Measurements from ENCODE around the gene SND1. TPM values are rescaled to one million over a fixed set of nuclear protein-coding genes. Genes with fewer than 3 reads are reported as not detected.

Gene SND1
- total and polyA plus RNA-seq, 3 experiments from 2014 or later: 121 to 203 (median 198) TPM

- H3K4me1 Mint-ChIP-seq: peaks cover 18 to 24% (median 19%) of the 10 kb centered on the region in 3 donors
- DNase-seq: no peak
- H3K9me3 Mint-ChIP-seq: no peaks in the 10 kb centered on the region
- no peaks in the 10 kb centered on the region for H3K9me3 ChIP-seq (ENCODE audit: low read length)
- no peaks in the 10 kb centered on the region for H3K36me3 ChIP-seq (ENCODE audit: insufficient read depth, low read length)
- no peaks in the 10 kb centered on the region for H3K27me3 ChIP-seq (ENCODE audit: insufficient read depth, low read length, poor library complexity, severe bottlenecking)
- CTCF ChIA-PET: no interaction called here
- POLR2A ChIA-PET: no interaction called here
- H3K36me3 Mint-ChIP-seq: peaks cover 0 to 4% (median 0%) of the 10 kb centered on the region in 3 donors
- H3K4me3 ChIP-seq (ENCODE audit: low read length): no peak overlapping the region
- H3K27me3 Mint-ChIP-seq: no peaks in the 10 kb centered on the region
- H3K4me1 ChIP-seq (ENCODE audit: insufficient read depth, low read length): peaks cover 6% of the 10 kb centered on the region
- H3K27ac ChIP-seq (ENCODE audit: low read depth, low read length): no peak overlapping the region
- no peak overlapping the region for H3K27ac Mint-ChIP-seq
- H3K4me3 Mint-ChIP-seq: no peak overlapping the region
Observed at GRCh38 chr7:127872122-127872521, 220.1 kb downstream of the SND1 start.

GRCh38 chr7:127873151-127873550 is 221.2 kb downstream of the SND1 start:
- no peak overlapping the region for H3K27ac ChIP-seq (ENCODE audit: low read depth, low read length)
- no peaks in the 10 kb centered on the region for H3K9me3 ChIP-seq (ENCODE audit: low read length)
- ChIA-PET CTCF (no interaction called here), POLR2A (no interaction called here)
- H3K4me3 ChIP-seq (ENCODE audit: low read length): no peak overlapping the region
- no peaks in the 10 kb centered on the region for H3K27me3 Mint-ChIP-seq
- H3K27ac Mint-ChIP-seq: no peak overlapping the region
- peaks cover 16 to 20% (median 18%) of the 10 kb centered on the region in 3 donors for H3K4me1 Mint-ChIP-seq
- no peaks in the 10 kb centered on the region for H3K36me3 ChIP-seq (ENCODE audit: insufficient read depth, low read length)
- H3K27me3 ChIP-seq (ENCODE audit: insufficient read depth, low read length, poor library complexity, severe bottlenecking): no peaks in the 10 kb centered on the region
- peaks cover 6% of the 10 kb centered on the region for H3K4me1 ChIP-seq (ENCODE audit: insufficient read depth, low read length)
- no peaks in the 10 kb centered on the region for H3K9me3 Mint-ChIP-seq
- no peak for DNase-seq
- H3K36me3 Mint-ChIP-seq: peaks cover 0 to 2% (median 0%) of the 10 kb centered on the region in 3 donors
- H3K4me3 Mint-ChIP-seq: no peak overlapping the region

- Histone ChIP-seq H3K4me3 (ENCODE audit: low read length) (no peak overlapping the region), H3K9me3 (ENCODE audit: low read length) (no peaks in the 10 kb centered on the region), H3K27ac (ENCODE audit: low read depth, low read length) (no peak overlapping the region), H3K27me3 (ENCODE audit: insufficient read depth, low read length, poor library complexity, severe bottlenecking) (no peaks in the 10 kb centered on the region), H3K36me3 (ENCODE audit: insufficient read depth, low read length) (no peaks in the 10 kb centered on the region), H3K4me1 (ENCODE audit: insufficient read depth, low read length) (peaks cover 6% of the 10 kb centered on the region)
- POLR2A ChIA-PET: no interaction called here
- DNase-seq: no peak
- peaks cover 0 to 2% (median 0%) of the 10 kb centered on the region in 3 donors for H3K36me3 Mint-ChIP-seq
- H3K27ac Mint-ChIP-seq: peak overlapping the region in 1 of 8 donors; percentile 81
- CTCF ChIA-PET: no interaction called here
- peaks cover 16 to 20% (median 16%) of the 10 kb centered on the region in 3 donors for H3K4me1 Mint-ChIP-seq
- no peaks in the 10 kb centered on the region for H3K27me3 Mint-ChIP-seq
- no peaks in the 10 kb centered on the region for H3K9me3 Mint-ChIP-seq
- H3K4me3 Mint-ChIP-seq: no peak overlapping the region
Observed at GRCh38 chr7:127873715-127874636, 222.0 kb downstream of the SND1 start.

GRCh38 chr7:127874951-127875608 is 223.1 kb downstream of the SND1 start:
- Histone ChIP-seq H3K27ac (ENCODE audit: low read depth, low read length) (no peak overlapping the region), H3K27me3 (ENCODE audit: insufficient read depth, low read length, poor library complexity, severe bottlenecking) (no peaks in the 10 kb centered on the region), H3K9me3 (ENCODE audit: low read length) (no peaks in the 10 kb centered on the region), H3K4me3 (ENCODE audit: low read length) (no peak overlapping the region), H3K4me1 (ENCODE audit: insufficient read depth, low read length) (peaks cover 6% of the 10 kb centered on the region), H3K36me3 (ENCODE audit: insufficient read depth, low read length) (no peaks in the 10 kb centered on the region)
- no peak for DNase-seq
- POLR2A ChIA-PET: no interaction called here
- Mint-ChIP-seq H3K36me3 (no peaks in the 10 kb centered on the region), H3K4me3 (no peak overlapping the region), H3K27ac (no peak overlapping the region), H3K27me3 (no peaks in the 10 kb centered on the region), H3K9me3 (no peaks in the 10 kb centered on the region), H3K4me1 (peaks cover 15 to 16% (median 16%) of the 10 kb centered on the region in 3 donors)
- CTCF ChIA-PET: no interaction called here

GRCh38 chr7:127876393-127876792 is 224.4 kb downstream of the SND1 start:
- POLR2A ChIA-PET: no interaction called here
- Histone ChIP-seq H3K27ac (ENCODE audit: low read depth, low read length) (no peak overlapping the region), H3K9me3 (ENCODE audit: low read length) (no peaks in the 10 kb centered on the region), H3K36me3 (ENCODE audit: insufficient read depth, low read length) (no peaks in the 10 kb centered on the region), H3K4me3 (ENCODE audit: low read length) (no peak overlapping the region), H3K27me3 (ENCODE audit: insufficient read depth, low read length, poor library complexity, severe bottlenecking) (no peaks in the 10 kb centered on the region), H3K4me1 (ENCODE audit: insufficient read depth, low read length) (peaks cover 6% of the 10 kb centered on the region)
- DNase-seq: no peak
- Mint-ChIP-seq H3K4me3 (no peak overlapping the region), H3K27ac (no peak overlapping the region), H3K9me3 (no peaks in the 10 kb centered on the region), H3K27me3 (no peaks in the 10 kb centered on the region), H3K36me3 (no peaks in the 10 kb centered on the region), H3K4me1 (peaks cover 12 to 24% (median 23%) of the 10 kb centered on the region in 3 donors)
- CTCF ChIA-PET: no interaction called here

GRCh38 chr7:127877951-127878350 is 226.0 kb downstream of the SND1 start:
- no peak for DNase-seq
- H3K27ac Mint-ChIP-seq: no peak overlapping the region
- ChIA-PET POLR2A (no interaction called here), CTCF (no interaction called here)
- no peaks in the 10 kb centered on the region for H3K9me3 Mint-ChIP-seq
- H3K4me3 Mint-ChIP-seq: no peak overlapping the region
- Histone ChIP-seq H3K9me3 (ENCODE audit: low read length) (no peaks in the 10 kb centered on the region), H3K4me3 (ENCODE audit: low read length) (no peak overlapping the region), H3K4me1 (ENCODE audit: insufficient read depth, low read length) (peaks cover 5% of the 10 kb centered on the region), H3K27ac (ENCODE audit: low read depth, low read length) (no peak overlapping the region), H3K36me3 (ENCODE audit: insufficient read depth, low read length) (no peaks in the 10 kb centered on the region), H3K27me3 (ENCODE audit: insufficient read depth, low read length, poor library complexity, severe bottlenecking) (no peaks in the 10 kb centered on the region)
- H3K4me1 Mint-ChIP-seq: peaks cover 7 to 21% (median 21%) of the 10 kb centered on the region in 3 donors
- H3K27me3 Mint-ChIP-seq: no peaks in the 10 kb centered on the region
- no peaks in the 10 kb centered on the region for H3K36me3 Mint-ChIP-seq

- H3K36me3 ChIP-seq (ENCODE audit: insufficient read depth, low read length): no peaks in the 10 kb centered on the region
- POLR2A ChIA-PET: no interaction called here
- no peak for DNase-seq
- H3K27me3 ChIP-seq (ENCODE audit: insufficient read depth, low read length, poor library complexity, severe bottlenecking): no peaks in the 10 kb centered on the region
- Mint-ChIP-seq H3K36me3 (no peaks in the 10 kb centered on the region), H3K9me3 (no peaks in the 10 kb centered on the region), H3K4me1 (peaks cover 4 to 19% (median 16%) of the 10 kb centered on the region in 3 donors), H3K27me3 (no peaks in the 10 kb centered on the region), H3K27ac (no peak overlapping the region), H3K4me3 (no peak overlapping the region)
- CTCF ChIA-PET: no interaction called here
- no peak overlapping the region for H3K4me3 ChIP-seq (ENCODE audit: low read length)
- H3K4me1 ChIP-seq (ENCODE audit: insufficient read depth, low read length): no peaks in the 10 kb centered on the region
- H3K27ac ChIP-seq (ENCODE audit: low read depth, low read length): no peak overlapping the region
- no peaks in the 10 kb centered on the region for H3K9me3 ChIP-seq (ENCODE audit: low read length)
Observed at GRCh38 chr7:127878791-127879190, 226.8 kb downstream of the SND1 start.

- no peaks in the 10 kb centered on the region for H3K4me1 ChIP-seq (ENCODE audit: insufficient read depth, low read length)
- peaks cover 4 to 15% (median 10%) of the 10 kb centered on the region in 3 donors for H3K4me1 Mint-ChIP-seq
- CTCF ChIA-PET: no interaction called here
- no peak overlapping the region for H3K4me3 Mint-ChIP-seq
- no peaks in the 10 kb centered on the region for H3K9me3 ChIP-seq (ENCODE audit: low read length)
- H3K27ac ChIP-seq (ENCODE audit: low read depth, low read length): no peak overlapping the region
- H3K27me3 ChIP-seq (ENCODE audit: insufficient read depth, low read length, poor library complexity, severe bottlenecking): no peaks in the 10 kb centered on the region
- H3K27me3 Mint-ChIP-seq: no peaks in the 10 kb centered on the region
- DNase-seq: no peak
- H3K36me3 Mint-ChIP-seq: peaks cover 0 to under 1% (median 0%) of the 10 kb centered on the region in 3 donors
- H3K4me3 ChIP-seq (ENCODE audit: low read length): no peak overlapping the region
- H3K27ac Mint-ChIP-seq: no peak overlapping the region
- H3K36me3 ChIP-seq (ENCODE audit: insufficient read depth, low read length): no peaks in the 10 kb centered on the region
- no peaks in the 10 kb centered on the region for H3K9me3 Mint-ChIP-seq
- POLR2A ChIA-PET: no interaction called here
Observed at GRCh38 chr7:127879436-127879835, 227.4 kb downstream of the SND1 start.

Data from CD8-positive, alpha-beta memory T cell (primary cell).